Fibroblast of the aortic adventitia (primary cell): ENCODE measurements around the gene ADAMTS10. TPM values are rescaled to one million over a fixed set of nuclear protein-coding genes. Genes with fewer than 3 reads are reported as not detected.
A peak's percentile ranks its signal among the peaks of the same experiment; 100 is the strongest.
"Not testable (repeated sequence)": the region's sequence is repeated elsewhere in the genome, so short reads cannot be mapped to it uniquely, and the experiment has no call there.

ENCODE experiments used
- DNase-seq: peaks from one replicate; pipeline ENCODE4 v3.0.0-alpha.2; 2010; ENCODE audit warnings: low read depth
- H3K4me3 ChIP-seq: 2 replicates; pipeline ENCODE4 v1.5.1; 2011; ENCODE audit warnings: low read depth, mild to moderate bottlenecking, control low read depth, low read length, moderate library complexity
- CTCF ChIP-seq: IDR thresholded peaks from 2 replicates; pipeline ENCODE4 v1.5.1; 2011; ENCODE audit warnings: mild to moderate bottlenecking, low read length, control low read depth, inconsistent platforms; ENCODE audit not compliant: insufficient read depth
- total RNA-seq: library from RNA; depleted of rRNA; stranded (reverse); fragments of >200 nt; gene quantifications from 2 replicates; pipeline ENCODE4 v1.2.3, GENCODE V29; 2012; ENCODE audit warnings: low replicate concordance

ADAMTS10 gene
- total RNA-seq, 1 donor, result 15.8 TPM

GRCh38 chr19:8626842-8627241, 16.3 kb upstream of the ADAMTS10 start:
- no peak for TF ChIP-seq CTCF
- DNase-seq, result no peak
- no peak overlapping the region for H3K4me3 ChIP-seq

DNA sequence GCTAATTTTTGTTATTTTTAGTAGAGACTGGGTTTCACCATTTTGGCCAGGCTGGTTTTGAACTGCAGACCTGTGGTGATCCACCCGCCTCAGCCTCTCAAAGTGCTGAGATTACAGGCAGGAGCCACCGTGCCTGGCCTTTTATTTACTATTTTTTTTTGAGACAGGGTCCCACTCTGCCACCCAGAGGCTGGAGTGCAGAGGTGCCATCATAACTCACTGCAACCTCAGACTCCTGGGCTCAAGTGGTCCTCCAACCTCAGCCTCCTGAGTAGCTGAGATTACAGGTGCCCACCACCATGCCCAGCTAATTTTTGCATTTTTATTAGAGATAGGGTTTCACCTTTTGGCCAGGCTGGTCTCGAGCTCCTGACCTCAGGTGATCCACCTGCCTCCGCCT, 12.4 kb upstream of the ADAMTS10 start:
- H3K4me3 ChIP-seq, DNase-seq: not testable (repeated sequence)
- TF ChIP-seq CTCF, result peak; percentile 23

GRCh38 chr19:8618751-8619150, 8.2 kb upstream of the ADAMTS10 start:
- H3K4me3 ChIP-seq, result no peak overlapping the region
- no peak for DNase-seq
- no peak for TF ChIP-seq CTCF

GRCh38 chr19:8617984-8618383, 7.5 kb upstream of the ADAMTS10 start:
- TF ChIP-seq CTCF, result no peak
- H3K4me3 ChIP-seq, result no peak overlapping the region
- DNase-seq, result no peak

- DNase-seq, H3K4me3 ChIP-seq: not testable (repeated sequence)
These were observed 6.8 kb upstream of the ADAMTS10 start for GRCh38 chr19:8617325-8617724.

DNA sequence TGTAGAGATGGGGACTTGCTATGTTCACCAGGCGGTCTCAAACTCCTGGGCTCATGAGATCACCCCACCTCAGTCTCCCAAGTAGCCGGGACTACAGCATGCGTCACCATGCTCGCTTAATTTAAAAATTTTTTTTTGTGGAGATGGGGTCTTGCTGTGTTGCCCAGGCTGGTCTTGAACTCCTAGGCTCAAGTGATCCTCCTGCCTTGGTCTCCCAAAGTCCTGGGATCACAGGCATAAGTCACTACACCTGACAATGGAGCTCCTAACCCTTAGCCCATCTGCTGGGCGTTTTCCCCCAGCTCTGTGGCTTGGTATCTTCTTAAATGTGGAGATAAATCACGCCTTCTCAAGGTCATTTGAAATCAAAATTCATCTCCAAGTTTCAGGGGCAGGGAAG, 6.3 kb upstream of the ADAMTS10 start:
- TF ChIP-seq CTCF, result no peak
- no peak for DNase-seq
- no peak overlapping the region for H3K4me3 ChIP-seq

DNA sequence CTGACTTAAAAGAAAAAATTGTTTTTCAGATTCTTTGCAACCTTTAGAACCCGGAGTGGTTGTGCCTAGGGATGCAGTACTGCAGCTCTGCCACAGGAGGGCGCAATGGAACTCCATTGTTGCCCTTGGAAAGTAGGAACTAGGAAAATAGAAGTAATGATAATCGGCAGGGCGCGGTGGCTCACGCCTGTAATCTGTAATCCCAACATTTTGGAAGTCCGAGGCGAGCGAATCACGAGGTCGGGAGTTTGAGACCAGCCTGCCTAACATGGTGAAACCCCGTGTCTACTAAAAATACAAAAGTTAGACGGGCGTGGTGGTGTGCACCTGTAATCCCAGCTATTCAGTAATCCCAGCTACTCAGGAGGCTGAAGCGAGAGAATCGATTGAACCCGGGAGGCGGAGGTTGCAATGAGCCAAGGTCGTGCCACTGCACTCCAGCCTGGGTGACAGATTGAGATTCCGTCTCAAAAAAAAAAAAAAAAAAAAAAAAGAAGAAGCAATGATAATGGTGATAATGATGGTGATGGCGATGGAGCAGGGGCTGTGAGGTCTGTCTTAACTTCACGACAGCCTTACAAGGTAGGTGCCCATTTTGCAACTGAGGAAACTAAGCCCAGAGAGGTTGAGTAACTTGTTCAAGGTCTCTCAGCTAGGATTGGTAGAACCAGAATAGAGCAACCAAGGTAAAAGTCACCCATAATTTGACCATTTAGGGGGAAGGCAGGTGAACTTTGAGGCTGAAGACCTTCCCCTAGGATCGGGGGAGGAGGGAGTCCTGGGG, 5.5 kb upstream of the ADAMTS10 start:
- peak; percentile 68 for DNase-seq
- TF ChIP-seq CTCF, result peak; percentile 99
- H3K4me3 ChIP-seq, result no peak overlapping the region
